Activated CD4-positive, alpha-beta T cell treated with anti-CD3 and anti-CD28 coated beads for 4 hours (primary cell): ENCODE data around the gene ADAMTS6.
"Not testable (repeated sequence)": the region's sequence is repeated elsewhere in the genome, so short reads cannot be mapped to it uniquely, and the experiment has no call there.

Experiments
- DNase-seq, 2 donors: peaks; one replicate each; pipeline ENCODE4 v3.0.0-alpha.2; 2020

Gene ADAMTS6

GRCh38 chr5:65474130-65474711, 7.5 kb downstream of the ADAMTS6 start:
- DNase-seq = no peak

GRCh38 chr5:65468633-65469032, 13.1 kb downstream of the ADAMTS6 start:
- DNase-seq = no peak

- DNase-seq = no peak
Observed at GRCh38 chr5:65462139-65462705, 19.5 kb downstream of the ADAMTS6 start.

- DNase-seq = no peak
Observed at GRCh38 chr5:65461490-65461889, 20.2 kb downstream of the ADAMTS6 start.

GRCh38 chr5:65459995-65460394, 21.7 kb downstream of the ADAMTS6 start:
- DNase-seq = no peak

GRCh38 chr5:65455064-65455463, 26.7 kb downstream of the ADAMTS6 start:
- DNase-seq = no peak

- no peak for DNase-seq
Observed at GRCh38 chr5:65451436-65451835, 30.3 kb downstream of the ADAMTS6 start.

- DNase-seq = no peak
Observed at GRCh38 chr5:65446682-65447081, 35.0 kb downstream of the ADAMTS6 start.

GRCh38 chr5:65441800-65442199, 39.9 kb downstream of the ADAMTS6 start:
- DNase-seq = no peak

GRCh38 chr5:65440456-65440855, 41.3 kb downstream of the ADAMTS6 start:
- DNase-seq = no peak

GRCh38 chr5:65434122-65434521, 47.6 kb downstream of the ADAMTS6 start:
- DNase-seq = no peak

- no peak for DNase-seq
Observed at GRCh38 chr5:65426656-65427055, 55.1 kb downstream of the ADAMTS6 start.

GRCh38 chr5:65423623-65424022, 58.1 kb downstream of the ADAMTS6 start:
- DNase-seq = no peak

GRCh38 chr5:65418661-65419060, 63.1 kb downstream of the ADAMTS6 start:
- no peak for DNase-seq

- DNase-seq = no peak
Observed at GRCh38 chr5:65413822-65414221, 67.9 kb downstream of the ADAMTS6 start.

- no peak for DNase-seq
Observed at GRCh38 chr5:65412842-65413241, 68.9 kb downstream of the ADAMTS6 start.

- DNase-seq = no peak
Observed at GRCh38 chr5:65411356-65411755, 70.4 kb downstream of the ADAMTS6 start.

GRCh38 chr5:65395526-65396155, 86.1 kb downstream of the ADAMTS6 start:
- no peak for DNase-seq

- no peak for DNase-seq
Observed at GRCh38 chr5:65394087-65394486, 87.6 kb downstream of the ADAMTS6 start.

- DNase-seq = no peak
Observed at GRCh38 chr5:65391591-65391990, 90.1 kb downstream of the ADAMTS6 start.

GRCh38 chr5:65390208-65390607, 91.5 kb downstream of the ADAMTS6 start:
- DNase-seq = no peak

- DNase-seq = no peak
Observed at GRCh38 chr5:65383859-65384258, 97.9 kb downstream of the ADAMTS6 start.

- no peak for DNase-seq
Observed at GRCh38 chr5:65382582-65382981, 99.1 kb downstream of the ADAMTS6 start.

GRCh38 chr5:65370505-65370904, 111.2 kb downstream of the ADAMTS6 start:
- DNase-seq = not testable (repeated sequence)

GRCh38 chr5:65366655-65367054, 115.1 kb downstream of the ADAMTS6 start:
- DNase-seq = no peak
